WTC11 (cell line): ENCODE data around the gene ITGA11. TPM values are rescaled to one million over a fixed set of nuclear protein-coding genes. Genes with fewer than 3 reads are reported as not detected.

Experiments used
- ATAC-seq: fragments of 200-7000 bp; cut with Tn5 transposase; 2 replicates; pipeline ENCODE4 v1.10.0; 2021; ENCODE audit warnings: mild to moderate bottlenecking, moderate library complexity
- CTCF ChIA-PET: fragments of 300-600 bp; sonication (Branson Sonifier 250); formaldehyde crosslinking; loops from one replicate; lab custom pipeline; 2021; ENCODE audit warnings: antibody characterized with exemption; lab: Charles Lee
- POLR2A ChIA-PET: fragments of 350-600 bp; sonication (Branson Sonifier 250); formaldehyde crosslinking; loops from one replicate; lab custom pipeline; 2021; ENCODE audit warnings: antibody characterized with exemption; lab: Charles Lee
- DNase-seq: peaks from one replicate; pipeline ENCODE4 v3.0.0; 2021; ENCODE audit warnings: low spot score
- H3K27ac Mint-ChIP-seq: 2 replicates; pipeline ENCODE4 v1.8.0; 2021; ENCODE audit warnings: mixed read lengths
- H3K27me3 Mint-ChIP-seq: 2 replicates; pipeline ENCODE4 v1.8.0; 2021; ENCODE audit warnings: low read depth, mild to moderate bottlenecking, moderate library complexity, mixed read lengths
- H3K36me3 Mint-ChIP-seq: 2 replicates; pipeline ENCODE4 v1.8.0; 2021; ENCODE audit warnings: mixed read lengths
- H3K4me1 Mint-ChIP-seq: 2 replicates; pipeline ENCODE4 v1.8.0; 2022; ENCODE audit warnings: mixed read lengths
- H3K4me3 Mint-ChIP-seq: 2 replicates; pipeline ENCODE4 v1.8.0; 2021; ENCODE audit warnings: mild to moderate bottlenecking, moderate library complexity, mixed read lengths
- H3K9me3 Mint-ChIP-seq: 2 replicates; pipeline ENCODE4 v1.8.0; 2021; ENCODE audit warnings: mixed read lengths
- ARID4B ChIP-seq: sonication (generic); formaldehyde crosslinking; IDR thresholded peaks from 2 replicates; pipeline ENCODE4 v1.8.0; 2023; ENCODE audit warnings: missing genetic modification reagents, mild to moderate bottlenecking, borderline replicate concordance
- ESRRA ChIP-seq: sonication (generic); formaldehyde crosslinking; IDR thresholded peaks from 2 replicates; pipeline ENCODE4 v1.8.1; 2022; ENCODE audit warnings: mild to moderate bottlenecking, missing genetic modification reagents, borderline replicate concordance
- FOXP4 ChIP-seq: sonication (generic); formaldehyde crosslinking; IDR thresholded peaks from 2 replicates; pipeline ENCODE4 v1.8.0; 2022; ENCODE audit warnings: mild to moderate bottlenecking, missing genetic modification reagents
- GTF2I ChIP-seq: fragments of 250-450 bp; sonication (Bioruptor Pico); conservative IDR thresholded peaks from 2 replicates; pipeline ENCODE4 v1.4.0; 2021; ENCODE audit warnings: mild to moderate bottlenecking
- IRF1 ChIP-seq: sonication (generic); formaldehyde crosslinking; IDR thresholded peaks from 2 replicates; pipeline ENCODE4 v1.8.0; 2023; ENCODE audit warnings: missing genetic modification reagents
- MXD4 ChIP-seq: fragments of 250-450 bp; sonication (Bioruptor Pico); IDR thresholded peaks from 2 replicates; pipeline ENCODE4 v1.8.0; 2021; ENCODE audit warnings: mild to moderate bottlenecking, moderate library complexity, borderline replicate concordance
- NR2C2 ChIP-seq: sonication (generic); formaldehyde crosslinking; IDR thresholded peaks from 2 replicates; pipeline ENCODE4 v1.8.0; 2022; ENCODE audit warnings: mild to moderate bottlenecking, missing genetic modification reagents
- NR3C1 ChIP-seq: sonication (generic); formaldehyde crosslinking; conservative IDR thresholded peaks from 2 replicates; pipeline ENCODE4 v1.8.1; 2023; ENCODE audit warnings: low read depth, mild to moderate bottlenecking, missing genetic modification reagents
- RORB ChIP-seq: fragments of 250-450 bp; sonication (Bioruptor Pico); IDR thresholded peaks from 2 replicates; pipeline ENCODE4 v1.9.0; 2021; ENCODE audit warnings: mild to moderate bottlenecking
- ZBTB43 ChIP-seq: sonication (generic); formaldehyde crosslinking; IDR thresholded peaks from 2 replicates; pipeline ENCODE4 v1.8.1; 2023; ENCODE audit warnings: mild to moderate bottlenecking, missing genetic modification reagents
- ZNF281 ChIP-seq: sonication (generic); formaldehyde crosslinking; IDR thresholded peaks from 2 replicates; pipeline ENCODE4 v1.8.0; 2023; ENCODE audit warnings: mild to moderate bottlenecking, missing genetic modification reagents
- ZNF317 ChIP-seq: sonication (generic); formaldehyde crosslinking; IDR thresholded peaks from 2 replicates; pipeline ENCODE4 v1.8.1; 2023; ENCODE audit warnings: low read depth, mild to moderate bottlenecking, moderate library complexity, missing genetic modification reagents, borderline replicate concordance
- ZNF512 ChIP-seq: sonication (generic); formaldehyde crosslinking; IDR thresholded peaks from 2 replicates; pipeline ENCODE4 v1.8.1; 2022; ENCODE audit warnings: missing genetic modification reagents, borderline replicate concordance
- ZNF671 ChIP-seq: fragments of 250-450 bp; sonication (Bioruptor Pico); IDR thresholded peaks from 2 replicates; pipeline ENCODE4 v1.8.0; 2021; ENCODE audit warnings: mild to moderate bottlenecking
- ZSCAN18 ChIP-seq: fragments of 250-450 bp; sonication (Bioruptor Pico); IDR thresholded peaks from 2 replicates; pipeline ENCODE4 v2.1.2; 2022; ENCODE audit warnings: mild to moderate bottlenecking, moderate library complexity
- total RNA-seq: library from RNA; stranded (reverse); gene quantifications from 3 replicates; pipeline ENCODE4 v1.2.3, GENCODE V29; 2021

ITGA11 gene
- total RNA-seq, 1 experiment from 2014 or later, result 0.15 TPM

- TF ChIP-seq IRF1 (CRISPR knock-in tag) (no peak), MXD4 (no peak), ZNF671 (CRISPR knock-in tag) (no peak), ZSCAN18 (no peak), GTF2I (no peak), ESRRA (CRISPR knock-in tag) (no peak), ZBTB43 (no peak)
- peak; percentile 4 for DNase-seq
- no peaks in the 10 kb centered on the region for H3K36me3 Mint-ChIP-seq
- H3K4me1 Mint-ChIP-seq, result peaks cover 23% of the 10 kb centered on the region
- no peaks in the 10 kb centered on the region for H3K9me3 Mint-ChIP-seq
- POLR2A ChIA-PET, result interaction anchor here (1.1 kb wide), 1 partner anchor 12 kb away, joined by 3 read pairs; no protein-coding TSS in a partner anchor
- no peaks in the 10 kb centered on the region for H3K27me3 Mint-ChIP-seq
- no peak for ATAC-seq
- H3K4me3 Mint-ChIP-seq, result no peak overlapping the region
- CTCF ChIA-PET, result interaction anchor here (0.7 kb wide), 1 partner anchor 12 kb away, joined by 3 read pairs; no protein-coding TSS in a partner anchor
- H3K27ac Mint-ChIP-seq, result no peak overlapping the region
Observed at GRCh38 chr15:68318008-68318835, 113.7 kb downstream of the ITGA11 start.

GRCh38 chr15:68317281-68318007 is 114.5 kb downstream of the ITGA11 start:
- no peaks in the 10 kb centered on the region for H3K27me3 Mint-ChIP-seq
- DNase-seq, result peak; percentile 7
- POLR2A ChIA-PET, result no interaction called here
- no peak overlapping the region for H3K4me3 Mint-ChIP-seq
- H3K4me1 Mint-ChIP-seq, result peaks cover 23% of the 10 kb centered on the region
- CTCF ChIA-PET, result interaction anchor here (2.2 to 2.9 kb wide), 3 partner anchors 12 to 221 kb away, joined by 11 to 107 read pairs (median 17); no protein-coding TSS in a partner anchor
- no peak overlapping the region for H3K27ac Mint-ChIP-seq
- H3K9me3 Mint-ChIP-seq, result no peaks in the 10 kb centered on the region
- H3K36me3 Mint-ChIP-seq, result no peaks in the 10 kb centered on the region
- ATAC-seq, result no peak
- TF ChIP-seq ZNF281, result no peak
- TF ChIP-seq ARID4B, result no peak
- TF ChIP-seq NR2C2 (CRISPR knock-in tag), result no peak
- no peak for TF ChIP-seq ZNF317
- TF ChIP-seq FOXP4 (CRISPR knock-in tag), result no peak
- TF ChIP-seq ZNF671 (CRISPR knock-in tag), result no peak
- no peak for TF ChIP-seq RORB (CRISPR knock-in tag)
- TF ChIP-seq NR3C1 (CRISPR knock-in tag), result no peak
- no peak for TF ChIP-seq ZNF512 (CRISPR knock-in tag)
- TF ChIP-seq GTF2I, result no peak
